Retina (tissue), 1 donor: ENCODE results near the gene ERMARD.
A peak's percentile ranks its signal among the peaks of the same experiment; 100 is the strongest.

Experiments used
- DNase-seq: peaks from one replicate; pipeline ENCODE4 v3.0.0-alpha.2; 2016

ERMARD gene

DNA sequence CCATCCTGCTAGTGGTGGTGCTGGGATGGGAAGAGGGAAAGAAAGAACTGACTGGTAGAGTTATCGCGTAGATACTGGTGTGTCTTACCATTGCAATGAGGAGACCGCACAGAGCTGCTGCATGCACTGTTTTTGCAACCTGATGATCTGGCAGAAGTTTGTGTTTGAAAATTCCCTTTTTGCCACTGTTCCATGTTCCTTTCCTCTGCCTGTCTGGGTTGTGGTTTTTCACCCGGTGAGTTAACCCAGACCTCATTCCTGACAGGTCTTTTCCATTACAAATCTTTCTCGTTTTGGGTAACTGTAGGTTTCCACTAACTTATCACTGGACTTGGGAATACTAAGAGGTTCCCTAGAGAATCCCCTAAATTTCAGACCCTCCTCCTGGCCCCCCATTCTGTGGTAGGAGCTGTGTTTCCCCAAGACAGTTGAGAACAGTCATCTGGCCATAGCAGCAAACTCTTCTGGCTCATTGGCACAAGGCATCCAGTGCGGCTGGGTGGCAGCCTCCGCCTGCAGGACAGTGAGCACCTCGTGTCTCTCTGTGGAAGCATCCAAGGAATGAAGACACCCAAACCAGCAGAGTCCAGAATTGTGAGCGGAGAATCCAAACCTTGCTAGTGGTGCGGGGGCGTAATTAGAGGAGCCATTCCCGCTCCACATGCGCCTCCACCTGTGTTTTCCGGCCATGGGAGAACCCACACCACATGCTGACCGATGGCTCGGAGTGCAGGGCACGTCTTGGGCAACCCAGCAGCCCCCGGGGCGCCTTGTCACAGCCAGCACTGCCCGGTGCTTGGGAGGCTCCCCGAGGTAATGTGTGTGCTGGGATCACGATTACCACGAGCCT lies 32.8 kb downstream of the ERMARD start:
- DNase-seq: no peak

GRCh38 chr6:169784821-169785340 lies 33.5 kb downstream of the ERMARD start:
- no peak for DNase-seq

DNA sequence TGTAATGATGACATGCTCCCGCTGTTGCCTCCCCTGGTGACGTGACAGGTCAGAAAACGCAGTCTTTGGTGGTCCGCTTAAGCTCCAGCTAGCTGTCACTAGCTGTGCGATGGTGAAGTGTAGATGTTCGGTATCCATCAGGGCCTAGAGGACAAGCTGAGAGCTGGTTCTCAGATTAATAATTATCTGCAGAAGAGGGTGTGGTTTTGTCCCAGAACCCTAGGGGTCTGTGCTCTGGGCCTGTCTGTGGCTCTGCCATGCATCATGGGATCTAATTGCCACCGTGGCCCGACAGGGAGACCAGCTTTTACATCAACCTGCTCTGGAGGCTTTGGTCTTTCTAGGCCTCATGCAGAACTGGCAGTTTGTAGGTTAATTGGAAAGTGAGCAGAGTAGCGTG lies 34.1 kb downstream of the ERMARD start:
- no peak for DNase-seq

GRCh38 chr6:169786349-169786748 lies 34.9 kb downstream of the ERMARD start:
- DNase-seq: no peak

DNA sequence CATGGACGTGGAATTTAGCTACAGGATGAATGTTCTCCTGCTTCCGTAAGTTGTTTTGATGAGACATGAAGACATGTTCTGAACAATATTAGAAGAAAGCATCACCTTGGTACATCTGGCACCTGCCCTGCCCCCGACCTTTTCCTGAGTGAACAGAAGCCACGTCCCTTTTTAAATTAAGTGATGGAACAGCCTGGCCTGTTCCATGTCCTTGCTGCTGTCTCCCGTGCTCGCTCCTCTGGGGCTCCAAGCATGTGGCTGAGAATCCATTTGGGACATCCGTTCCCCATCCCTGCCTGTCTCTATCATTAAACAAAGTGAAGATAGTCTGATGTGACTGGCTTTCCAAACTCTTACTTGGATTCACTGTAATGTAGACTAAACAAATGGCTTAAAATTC lies 36.4 kb downstream of the ERMARD start:
- DNase-seq: no peak

- DNase-seq: no peak
These were observed 37.4 kb downstream of the ERMARD start for GRCh38 chr6:169788809-169789145.

DNA sequence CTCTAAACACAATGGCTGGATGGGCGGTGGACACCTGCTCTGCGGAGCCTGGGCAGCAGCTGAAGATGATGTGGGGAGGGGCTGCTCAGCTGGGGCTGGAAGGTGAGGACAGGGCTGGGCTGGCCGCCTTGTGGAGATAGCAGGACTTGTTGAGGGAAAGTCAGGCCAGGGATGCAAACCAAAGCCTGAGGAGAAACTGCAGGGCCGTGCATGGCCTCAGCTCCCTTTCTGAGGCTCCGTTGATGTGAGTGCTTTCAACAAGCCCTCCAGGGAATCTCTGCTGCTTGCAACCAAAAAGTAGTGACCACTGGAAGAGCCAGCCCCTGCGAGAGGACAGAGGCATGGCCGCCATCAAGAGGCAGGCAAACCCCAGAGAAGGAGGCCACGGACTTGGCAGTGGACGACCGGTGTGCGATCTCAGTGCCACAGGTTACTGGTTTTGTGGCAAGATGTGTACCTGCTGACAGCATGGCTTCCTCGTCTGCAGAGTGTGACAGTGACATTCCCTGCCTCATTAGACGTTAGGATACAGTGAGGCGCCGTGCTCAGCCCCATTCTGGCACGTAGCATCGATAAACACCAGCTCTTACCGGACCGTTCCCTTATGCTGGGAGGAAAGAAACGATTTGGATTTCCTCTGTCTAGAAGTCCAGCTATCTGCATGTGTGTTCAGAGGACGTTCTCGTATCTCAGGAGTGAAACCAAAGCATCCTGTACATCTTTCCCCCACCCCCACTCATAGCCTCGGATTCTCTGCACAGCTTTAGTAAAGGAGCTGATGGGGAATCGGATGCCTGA lies 37.9 kb downstream of the ERMARD start:
- DNase-seq: no peak

GRCh38 chr6:169789944-169790927 lies 38.8 kb downstream of the ERMARD start:
- peak; percentile 96 for DNase-seq

DNA sequence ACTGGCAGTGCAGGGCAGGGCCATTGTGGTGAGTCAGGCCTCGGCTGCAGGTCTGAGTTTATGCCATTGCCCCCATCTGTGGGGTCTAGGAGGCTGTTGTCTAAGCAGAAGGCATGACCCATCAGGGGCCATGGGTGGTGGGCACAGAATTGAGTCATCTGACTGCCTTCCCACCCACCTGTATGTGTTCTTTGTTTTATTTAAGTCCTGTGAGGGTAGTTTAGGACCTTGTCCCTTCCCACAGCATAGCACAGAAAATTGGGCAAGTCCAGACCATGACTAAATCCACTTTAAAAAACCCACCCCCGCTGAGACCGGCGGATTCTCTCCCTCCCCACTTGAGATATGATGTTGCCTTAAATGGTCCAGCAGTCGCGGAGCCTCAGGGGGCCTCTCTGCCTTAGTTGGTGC lies 40.3 kb downstream of the ERMARD start:
- no peak for DNase-seq

- DNase-seq: no peak
These were observed 41.0 kb downstream of the ERMARD start for GRCh38 chr6:169792306-169793015.

- DNase-seq: no peak
These were observed 42.0 kb downstream of the ERMARD start for GRCh38 chr6:169793408-169793807.

DNA sequence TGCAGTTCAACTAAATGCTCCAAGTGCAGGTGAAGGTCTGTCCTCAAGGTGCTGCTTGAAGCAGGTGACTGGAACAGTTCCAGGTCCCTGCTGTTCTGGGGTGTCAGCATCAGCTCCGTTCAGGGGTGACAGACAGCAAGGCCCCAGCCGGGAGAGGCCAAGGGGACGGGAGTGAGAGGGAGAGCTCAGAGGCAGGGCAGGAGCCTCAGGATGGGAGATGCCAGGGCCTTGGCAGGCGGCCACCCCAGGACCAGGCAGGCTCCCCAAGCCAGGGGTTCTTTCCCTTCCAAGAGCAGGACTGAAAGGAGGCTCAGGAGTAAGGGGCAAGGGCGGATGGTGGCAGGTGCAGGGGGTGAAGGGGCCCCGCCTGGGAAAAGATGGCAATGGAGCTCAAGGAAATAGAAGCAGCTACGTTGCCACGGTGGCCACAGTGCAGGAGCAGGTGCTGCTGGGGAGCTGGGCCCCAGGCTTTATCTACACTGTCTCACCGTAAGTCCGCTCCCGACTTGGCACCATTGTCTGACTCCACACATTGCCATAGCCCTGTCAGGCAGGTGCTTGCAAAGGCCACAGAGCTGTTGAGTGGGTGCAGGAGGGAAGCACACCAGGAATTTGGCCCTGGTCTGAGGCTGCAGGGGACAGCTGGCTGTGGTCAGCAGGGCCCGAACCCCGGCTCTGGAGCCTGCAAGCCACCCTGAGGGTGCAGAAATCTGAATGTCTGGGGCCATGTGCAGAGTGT lies 43.1 kb downstream of the ERMARD start:
- DNase-seq: no peak

DNA sequence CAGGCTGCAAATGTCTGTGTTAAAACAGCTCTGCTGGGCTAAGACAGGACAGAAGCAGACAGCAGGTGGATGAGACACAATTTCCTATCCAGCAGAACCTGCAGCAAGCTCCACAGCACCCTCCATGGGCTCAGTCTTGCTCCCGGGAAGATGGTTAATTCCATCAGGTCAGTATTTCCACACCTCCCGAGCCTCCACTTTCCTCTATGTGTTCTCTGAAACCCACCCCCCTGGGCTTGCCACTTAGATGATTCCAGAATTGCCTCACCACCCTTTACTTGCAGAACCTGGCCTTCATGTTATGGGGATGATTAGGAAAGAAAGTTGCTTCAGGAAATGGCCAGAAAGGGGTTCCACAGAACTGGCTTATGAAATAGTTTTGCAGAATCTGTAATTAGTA lies 43.8 kb downstream of the ERMARD start:
- DNase-seq: no peak

GRCh38 chr6:169798764-169799473 lies 47.5 kb downstream of the ERMARD start:
- no peak for DNase-seq

GRCh38 chr6:169799474-169799926 lies 48.1 kb downstream of the ERMARD start:
- DNase-seq: no peak

DNA sequence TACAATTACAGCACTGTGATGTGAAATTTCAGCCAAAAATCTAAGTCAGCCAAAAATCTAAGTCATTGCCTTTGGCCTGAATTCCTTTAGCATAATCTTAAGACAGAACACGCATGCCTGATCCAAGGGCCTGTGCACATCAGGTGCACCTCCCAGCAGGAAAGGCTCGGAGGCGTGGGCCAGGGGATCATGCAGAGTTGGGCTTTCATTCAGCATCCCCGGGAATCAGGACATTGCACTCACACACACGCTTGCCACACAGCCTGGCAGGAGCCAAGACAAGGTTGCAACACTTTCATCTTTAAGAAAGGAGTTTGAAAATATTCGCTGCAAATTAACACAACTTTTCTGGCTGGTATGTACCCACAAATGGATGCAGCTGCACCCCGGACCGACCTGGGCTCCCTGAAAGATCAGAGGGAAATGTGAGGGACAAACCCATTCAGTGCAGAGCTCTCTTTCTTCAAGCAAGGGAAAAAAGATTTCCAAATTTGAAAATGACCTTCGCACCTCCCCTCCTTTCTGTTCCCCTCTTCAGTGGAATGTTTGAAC lies 48.8 kb downstream of the ERMARD start:
- no peak for DNase-seq

GRCh38 chr6:169800668-169801395 lies 49.4 kb downstream of the ERMARD start:
- peak; percentile 47 for DNase-seq

DNA sequence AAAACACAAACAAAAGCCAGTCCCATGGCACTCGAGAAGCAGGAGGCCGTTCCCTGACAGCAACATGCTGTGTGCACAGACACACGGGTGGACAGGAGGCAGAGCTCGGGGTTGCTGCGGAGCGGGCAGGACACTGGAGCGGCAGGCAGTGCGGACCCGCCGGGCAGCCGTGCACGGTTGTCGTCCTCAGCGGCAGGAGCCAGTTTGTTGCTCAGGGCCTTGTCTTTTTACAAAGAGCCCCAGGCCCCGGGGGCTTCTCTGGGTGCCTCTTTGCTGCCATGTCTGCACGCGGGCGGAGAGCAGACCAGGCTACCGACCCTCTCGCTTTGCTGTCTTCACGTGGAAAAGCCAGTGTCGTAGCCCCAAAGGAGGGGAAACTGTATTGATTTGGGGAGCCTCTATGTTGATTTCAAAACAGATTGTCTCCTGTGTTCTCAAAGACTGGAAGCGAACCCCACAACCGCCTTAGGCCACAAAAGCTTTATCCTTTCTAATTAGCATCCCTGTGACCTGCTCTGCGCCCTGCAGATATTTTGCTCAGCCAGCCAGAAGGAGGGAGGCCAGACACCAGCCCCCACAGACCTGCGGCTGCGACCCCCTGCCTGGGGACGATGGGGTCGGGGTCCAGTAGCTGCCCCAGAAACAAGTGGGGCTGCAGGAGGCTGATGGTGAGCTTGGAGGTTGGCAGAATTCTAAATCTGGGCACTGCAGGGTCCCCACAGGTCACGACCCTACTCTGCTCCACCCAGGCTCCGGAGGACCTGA lies 50.2 kb downstream of the ERMARD start:
- DNase-seq: peak; percentile 68

DNA sequence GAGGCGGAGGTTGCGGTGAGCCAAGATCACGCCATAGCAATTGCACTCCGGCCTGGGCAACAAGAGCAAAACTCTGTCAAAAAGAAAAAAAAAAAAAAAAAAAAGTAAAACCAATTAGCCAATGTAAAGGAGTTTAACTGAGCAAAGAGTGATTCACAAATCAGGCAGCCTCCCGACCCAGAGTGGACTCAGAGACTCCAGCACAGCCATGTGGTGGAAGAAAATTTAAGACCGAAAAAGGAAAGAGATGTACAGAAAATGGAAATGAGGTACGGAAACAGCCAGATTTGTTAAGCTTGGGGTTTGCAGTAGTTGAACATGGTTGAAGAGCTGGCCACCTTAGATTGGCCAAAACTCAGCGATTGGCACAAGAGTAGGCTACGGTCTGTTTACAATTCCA lies 51.4 kb downstream of the ERMARD start:
- no peak for DNase-seq
